Suprapubic skin (tissue), 4 donors: ENCODE measurements around the gene KCNB1.

Experiments used
- POLR2A ChIP-seq, 2 donors: fragments of 450-650 bp; IDR thresholded peaks; one replicate each; pipeline ENCODE4 v1.6.1; 2017; ENCODE audit warnings: antibody characterized with exemption in 2 of 2, mild to moderate bottlenecking in 2 of 2, moderate library complexity in 2 of 2
- POLR2AphosphoS5 ChIP-seq, 3 donors: sonication (generic); formaldehyde crosslinking; IDR thresholded peaks; one replicate each; pipeline ENCODE4 v1.6.1; 2017; ENCODE audit warnings: antibody characterized with exemption in 3 of 3
- TF ChIP-seq, protein P1 (sequence below), 2 donors: fragments of 200-600 bp in 1 of 2; fragments of 450-650 bp in 1 of 2; sonication (generic) in 1 of 2; IDR thresholded peaks; one replicate each; pipeline ENCODE4 v1.5.1; 2016 to 2019; ENCODE audit warnings: antibody characterized with exemption in 2 of 2, mild to moderate bottlenecking in 1 of 2, moderate library complexity in 1 of 2

DNA sequence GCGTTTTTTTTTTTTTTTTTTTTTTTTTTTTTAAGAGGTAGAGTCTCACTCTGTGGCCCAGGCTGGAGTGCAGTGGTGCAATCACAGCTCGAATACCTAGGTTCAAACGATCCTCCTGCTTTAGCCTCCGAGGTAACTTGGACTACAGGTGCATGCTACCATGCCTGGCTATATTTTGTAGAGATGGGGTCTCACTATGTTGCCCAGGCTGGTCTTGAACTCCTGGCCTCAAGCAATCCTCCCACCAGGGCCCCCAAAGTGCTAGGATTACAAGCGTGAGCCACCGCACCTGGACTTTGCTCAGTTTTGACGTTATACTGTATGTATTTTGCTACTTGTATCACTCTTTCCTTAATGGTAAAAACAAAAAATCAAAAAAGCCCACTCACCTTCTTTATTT is 103.1 kb downstream of the KCNB1 start:
- TF ChIP-seq, protein P1, sequence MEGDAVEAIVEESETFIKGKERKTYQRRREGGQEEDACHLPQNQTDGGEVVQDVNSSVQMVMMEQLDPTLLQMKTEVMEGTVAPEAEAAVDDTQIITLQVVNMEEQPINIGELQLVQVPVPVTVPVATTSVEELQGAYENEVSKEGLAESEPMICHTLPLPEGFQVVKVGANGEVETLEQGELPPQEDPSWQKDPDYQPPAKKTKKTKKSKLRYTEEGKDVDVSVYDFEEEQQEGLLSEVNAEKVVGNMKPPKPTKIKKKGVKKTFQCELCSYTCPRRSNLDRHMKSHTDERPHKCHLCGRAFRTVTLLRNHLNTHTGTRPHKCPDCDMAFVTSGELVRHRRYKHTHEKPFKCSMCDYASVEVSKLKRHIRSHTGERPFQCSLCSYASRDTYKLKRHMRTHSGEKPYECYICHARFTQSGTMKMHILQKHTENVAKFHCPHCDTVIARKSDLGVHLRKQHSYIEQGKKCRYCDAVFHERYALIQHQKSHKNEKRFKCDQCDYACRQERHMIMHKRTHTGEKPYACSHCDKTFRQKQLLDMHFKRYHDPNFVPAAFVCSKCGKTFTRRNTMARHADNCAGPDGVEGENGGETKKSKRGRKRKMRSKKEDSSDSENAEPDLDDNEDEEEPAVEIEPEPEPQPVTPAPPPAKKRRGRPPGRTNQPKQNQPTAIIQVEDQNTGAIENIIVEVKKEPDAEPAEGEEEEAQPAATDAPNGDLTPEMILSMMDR (IDR thresholded peaks at IDR 0.05): no peak
- TF ChIP-seq POLR2A (IDR thresholded peaks at IDR 0.05) (no peak), POLR2AphosphoS5 (IDR thresholded peaks at IDR 0.05) (no peak)
